Activated CD4-positive, alpha-beta T cell treated with anti-CD3 and anti-CD28 coated beads, Interleukin-2, amount 10 ng/mL, durations not matched to agents 7 days and 5 days (primary cell): Measurements from ENCODE around the gene B3GALNT1. TPM values are rescaled to one million over a fixed set of nuclear protein-coding genes. Genes with fewer than 3 reads are reported as not detected.

ENCODE experiments used
- CTCF ChIA-PET: fragments of 350-600 bp; sonication (Branson Sonifier 250); formaldehyde crosslinking; loops from one replicate; lab custom pipeline; 2021; ENCODE audit warnings: antibody characterized with exemption; lab: Charles Lee
- POLR2A ChIA-PET: fragments of 350-600 bp; sonication (Branson Sonifier 250); formaldehyde crosslinking; loops from one replicate; lab custom pipeline; 2021; ENCODE audit warnings: antibody characterized with exemption; lab: Charles Lee
- DNase-seq: peaks from one replicate; pipeline ENCODE4 v3.0.0-alpha.2; 2020
- H3K27ac Mint-ChIP-seq: one replicate; pipeline ENCODE4 v1.8.0; 2021; ENCODE audit warnings: mild to moderate bottlenecking, moderate library complexity, mixed read lengths
- H3K27me3 Mint-ChIP-seq: one replicate; pipeline ENCODE4 v1.8.0; 2021; ENCODE audit warnings: mixed read lengths
- H3K36me3 Mint-ChIP-seq: one replicate; pipeline ENCODE4 v1.8.0; 2021; ENCODE audit warnings: low read depth, mixed read lengths
- H3K4me1 Mint-ChIP-seq: one replicate; pipeline ENCODE4 v1.8.0; 2021; ENCODE audit warnings: mixed read lengths
- H3K4me3 Mint-ChIP-seq: one replicate; pipeline ENCODE4 v1.8.0; 2021; ENCODE audit warnings: mild to moderate bottlenecking, moderate library complexity, mixed read lengths
- H3K9me3 Mint-ChIP-seq: one replicate; pipeline ENCODE4 v1.8.0; 2021; ENCODE audit warnings: mixed read lengths
- total RNA-seq, 2 experiments: library from RNA; stranded (reverse); gene quantifications; one replicate each; pipeline ENCODE4 v1.2.3, GENCODE V29; 2021

B3GALNT1 gene
- total RNA-seq, 2 experiments from 2014 or later: 2.9 to 3.0 TPM

DNA sequence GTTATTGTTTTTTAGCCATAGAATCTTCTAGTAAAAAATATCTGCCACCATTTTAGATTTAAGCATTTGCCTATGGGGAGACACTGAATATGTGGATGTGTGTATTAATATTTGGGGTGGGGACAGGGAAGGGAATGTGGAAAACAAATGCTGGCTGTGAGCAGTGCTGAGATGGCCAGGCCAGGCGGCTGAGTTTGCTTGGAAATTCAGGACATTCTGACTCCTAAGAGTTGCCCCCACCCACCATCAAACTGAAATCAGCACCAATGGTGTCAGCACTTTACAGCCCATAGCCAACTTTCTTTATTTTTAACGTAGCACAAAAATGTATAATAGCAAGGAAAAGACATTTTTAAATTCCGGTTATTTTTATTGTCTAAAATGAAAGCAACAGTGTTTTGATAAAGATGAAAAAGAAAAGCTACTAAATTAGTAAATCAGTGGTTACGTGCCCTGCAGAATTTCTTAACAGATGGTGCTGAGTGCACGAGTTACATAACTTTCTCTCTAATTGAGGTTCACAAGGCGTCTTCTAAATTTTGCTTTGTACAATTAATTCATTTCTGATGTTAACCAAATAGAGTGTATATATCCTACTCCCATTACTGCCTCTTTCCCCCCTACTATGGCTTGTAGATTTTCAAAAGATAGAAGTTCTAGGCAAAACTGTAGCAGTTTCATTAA lies 34.0 kb downstream of the B3GALNT1 start:
- Mint-ChIP-seq H3K4me1 (peaks cover 48% of the 10 kb centered on the region), H3K9me3 (peaks cover 2% of the 10 kb centered on the region), H3K36me3 (no peaks in the 10 kb centered on the region), H3K27ac (no peak overlapping the region), H3K27me3 (peaks cover 5% of the 10 kb centered on the region), H3K4me3 (no peak overlapping the region)
- CTCF ChIA-PET: no interaction called here
- POLR2A ChIA-PET: no interaction called here
- DNase-seq: no peak

DNA sequence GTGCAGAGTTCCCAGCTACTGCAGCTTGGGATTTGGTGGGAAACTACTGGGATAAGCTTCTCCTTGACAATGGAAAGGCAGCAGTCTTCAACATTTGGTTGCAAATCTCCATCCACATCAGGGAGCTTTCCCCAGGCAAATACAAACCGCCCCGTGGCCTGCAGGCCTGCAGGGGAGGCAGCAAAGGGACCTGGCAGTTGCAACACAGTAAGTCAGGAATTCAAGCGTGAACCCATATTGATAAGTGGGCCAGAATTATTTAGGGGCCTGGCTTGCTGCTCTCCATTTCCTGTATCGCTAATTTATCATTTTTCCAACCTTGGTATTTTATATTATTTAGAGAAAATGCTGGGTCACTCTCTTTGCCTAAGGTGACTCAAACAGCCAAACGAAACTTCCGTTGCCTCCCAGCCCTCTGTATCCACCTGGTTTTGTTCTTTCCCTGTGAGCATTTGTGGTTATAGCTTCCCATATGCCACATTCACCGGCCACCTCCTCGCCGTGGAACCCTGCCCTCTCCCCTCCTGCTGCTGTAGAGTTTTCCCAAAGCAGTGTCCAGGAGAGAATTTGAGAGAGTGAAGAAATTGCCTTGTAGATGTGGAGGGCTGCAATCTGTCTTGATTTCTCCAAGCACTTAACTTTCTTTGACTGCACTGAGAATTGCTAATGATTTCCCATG lies 34.8 kb downstream of the B3GALNT1 start:
- Mint-ChIP-seq H3K4me1 (peaks cover 48% of the 10 kb centered on the region), H3K36me3 (no peaks in the 10 kb centered on the region), H3K4me3 (no peak overlapping the region), H3K27me3 (peaks cover 4% of the 10 kb centered on the region), H3K9me3 (peaks cover 2% of the 10 kb centered on the region), H3K27ac (no peak overlapping the region)
- ChIA-PET CTCF (no interaction called here), POLR2A (no interaction called here)
- no peak for DNase-seq

GRCh38 chr3:161069511-161070251 lies 35.5 kb downstream of the B3GALNT1 start:
- no peak overlapping the region for H3K4me3 Mint-ChIP-seq
- H3K4me1 Mint-ChIP-seq: peaks cover 48% of the 10 kb centered on the region
- ChIA-PET POLR2A (no interaction called here), CTCF (no interaction called here)
- H3K36me3 Mint-ChIP-seq: no peaks in the 10 kb centered on the region
- peaks cover 2% of the 10 kb centered on the region for H3K9me3 Mint-ChIP-seq
- DNase-seq: no peak
- peak overlapping the region; percentile 11 for H3K27ac Mint-ChIP-seq
- peaks cover 1% of the 10 kb centered on the region for H3K27me3 Mint-ChIP-seq

DNA sequence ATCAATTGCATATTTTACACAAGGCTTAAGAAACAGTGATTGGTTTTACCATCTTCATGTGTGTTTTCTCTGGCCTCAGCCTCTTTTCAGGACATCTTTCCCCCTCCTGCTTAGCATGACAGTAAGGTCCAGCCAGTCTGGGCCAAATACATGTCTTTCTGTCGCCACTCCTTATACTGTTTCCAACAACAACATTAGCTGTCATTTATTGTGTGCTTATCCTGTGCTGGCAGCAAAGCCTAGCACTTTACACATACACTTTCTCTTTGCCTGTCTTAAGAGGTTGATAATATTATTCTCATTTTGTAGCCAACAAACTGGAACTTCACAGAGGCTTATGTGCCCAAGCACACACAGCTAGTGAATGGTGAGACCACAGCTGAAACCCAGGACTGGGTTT lies 37.8 kb downstream of the B3GALNT1 start:
- ChIA-PET POLR2A (no interaction called here), CTCF (no interaction called here)
- H3K4me3 Mint-ChIP-seq: no peak overlapping the region
- peaks cover 2% of the 10 kb centered on the region for H3K9me3 Mint-ChIP-seq
- no peaks in the 10 kb centered on the region for H3K27me3 Mint-ChIP-seq
- H3K4me1 Mint-ChIP-seq: peaks cover 36% of the 10 kb centered on the region
- no peaks in the 10 kb centered on the region for H3K36me3 Mint-ChIP-seq
- DNase-seq: no peak
- no peak overlapping the region for H3K27ac Mint-ChIP-seq

GRCh38 chr3:161066930-161067329 lies 38.2 kb downstream of the B3GALNT1 start:
- Mint-ChIP-seq H3K4me1 (peaks cover 33% of the 10 kb centered on the region), H3K27me3 (no peaks in the 10 kb centered on the region), H3K36me3 (no peaks in the 10 kb centered on the region), H3K4me3 (no peak overlapping the region), H3K9me3 (peaks cover 2% of the 10 kb centered on the region), H3K27ac (no peak overlapping the region)
- ChIA-PET POLR2A (no interaction called here), CTCF (no interaction called here)
- no peak for DNase-seq

- Mint-ChIP-seq H3K27ac (no peak overlapping the region), H3K4me1 (peaks cover 11% of the 10 kb centered on the region), H3K9me3 (peaks cover 2% of the 10 kb centered on the region), H3K4me3 (no peak overlapping the region), H3K36me3 (no peaks in the 10 kb centered on the region), H3K27me3 (no peaks in the 10 kb centered on the region)
- POLR2A ChIA-PET: no interaction called here
- DNase-seq: no peak
- CTCF ChIA-PET: no interaction called here
Measured at GRCh38 chr3:161064413-161064812, 40.7 kb downstream of the B3GALNT1 start.

DNA sequence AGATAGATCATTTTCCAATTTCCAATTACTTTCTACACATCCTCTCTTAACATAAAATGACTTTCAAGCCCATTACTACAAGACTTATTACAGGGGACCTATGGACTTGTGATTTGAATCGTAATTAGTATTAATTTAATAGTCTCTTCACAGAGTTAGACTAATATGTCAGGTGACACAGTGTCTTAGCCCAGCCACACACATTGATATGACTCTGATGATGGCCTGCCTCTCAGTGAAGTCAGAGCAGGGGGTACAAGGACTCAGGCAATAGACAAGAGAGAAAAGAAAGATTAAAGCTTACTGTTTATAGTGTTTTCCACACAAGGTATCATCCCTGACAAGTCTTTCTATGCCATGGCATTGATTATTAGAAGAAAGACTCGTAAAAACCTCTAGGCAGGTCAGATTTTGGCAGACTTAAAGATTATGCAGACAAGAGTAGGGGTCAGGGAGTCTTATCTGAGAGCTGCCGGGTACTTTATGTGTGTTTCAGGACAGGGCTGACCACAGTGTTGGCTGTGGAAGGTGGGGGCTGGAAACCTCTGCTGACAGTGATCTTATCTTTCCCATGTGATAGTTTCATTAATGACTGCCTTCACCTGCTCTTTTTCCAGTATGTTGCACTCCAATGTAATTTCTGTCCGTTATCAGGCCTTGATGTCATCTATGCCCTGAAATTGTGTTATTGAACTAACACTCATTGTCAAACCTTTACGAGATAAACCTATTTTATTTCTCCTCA lies 50.1 kb downstream of the B3GALNT1 start:
- ChIA-PET CTCF (no interaction called here), POLR2A (no interaction called here)
- no peaks in the 10 kb centered on the region for H3K36me3 Mint-ChIP-seq
- H3K4me3 Mint-ChIP-seq: no peak overlapping the region
- H3K4me1 Mint-ChIP-seq: no peaks in the 10 kb centered on the region
- H3K27me3 Mint-ChIP-seq: no peaks in the 10 kb centered on the region
- peaks cover under 1% of the 10 kb centered on the region for H3K9me3 Mint-ChIP-seq
- H3K27ac Mint-ChIP-seq: no peak overlapping the region
- DNase-seq: no peak

DNA sequence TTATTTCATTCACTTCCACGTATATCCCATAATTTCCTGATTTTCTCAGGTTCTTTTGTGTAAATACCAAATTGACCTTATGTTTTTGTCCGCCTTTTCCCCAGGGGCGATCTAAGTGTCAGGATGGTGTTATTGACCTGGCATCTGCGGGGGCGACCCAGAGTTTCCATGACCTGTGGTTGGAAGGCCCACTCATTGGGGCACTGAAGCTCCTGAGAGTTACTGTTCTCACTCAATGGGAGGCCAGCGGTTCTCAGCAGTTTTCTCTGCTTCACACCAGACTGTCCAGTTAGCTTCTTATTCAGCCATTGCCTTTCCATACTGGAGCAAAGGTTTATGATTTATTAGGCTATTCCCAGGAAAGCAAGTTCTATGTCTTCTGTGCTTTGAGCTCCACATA lies 53.3 kb downstream of the B3GALNT1 start:
- H3K27me3 Mint-ChIP-seq: peaks cover 2% of the 10 kb centered on the region
- ChIA-PET POLR2A (no interaction called here), CTCF (interaction anchor here (0.9 kb wide), 1 partner anchor 11 kb away, joined by 3 read pairs; no protein-coding TSS in a partner anchor)
- no peaks in the 10 kb centered on the region for H3K36me3 Mint-ChIP-seq
- DNase-seq: no peak
- no peaks in the 10 kb centered on the region for H3K4me1 Mint-ChIP-seq
- no peak overlapping the region for H3K27ac Mint-ChIP-seq
- H3K9me3 Mint-ChIP-seq: peaks cover 5% of the 10 kb centered on the region
- no peak overlapping the region for H3K4me3 Mint-ChIP-seq

DNA sequence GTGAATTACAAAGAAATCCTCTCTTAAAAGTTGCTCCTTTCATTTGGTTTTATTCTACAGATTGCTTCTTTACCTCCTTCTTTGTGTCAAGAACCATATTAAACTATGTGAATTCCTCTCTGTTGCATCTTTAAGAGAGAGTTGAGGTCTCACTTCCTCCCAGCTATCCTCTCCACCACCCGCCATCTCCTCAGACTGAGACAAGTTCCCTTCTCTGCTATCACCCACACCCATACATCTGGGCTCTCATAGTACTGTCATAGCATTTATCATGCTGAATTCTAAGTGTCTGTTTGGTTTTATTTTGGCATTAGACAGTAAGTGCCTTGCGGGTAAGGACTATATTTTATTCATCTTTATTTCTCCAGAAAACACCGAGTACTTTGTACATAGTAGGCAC lies 54.2 kb downstream of the B3GALNT1 start:
- Mint-ChIP-seq H3K27me3 (peaks cover 2% of the 10 kb centered on the region), H3K27ac (no peak overlapping the region), H3K4me3 (no peak overlapping the region), H3K4me1 (no peaks in the 10 kb centered on the region), H3K9me3 (peaks cover 5% of the 10 kb centered on the region), H3K36me3 (no peaks in the 10 kb centered on the region)
- CTCF ChIA-PET: no interaction called here
- POLR2A ChIA-PET: no interaction called here
- no peak for DNase-seq

- Mint-ChIP-seq H3K27ac (no peak overlapping the region), H3K9me3 (peaks cover 8% of the 10 kb centered on the region), H3K4me1 (no peaks in the 10 kb centered on the region), H3K4me3 (no peak overlapping the region), H3K27me3 (peaks cover 5% of the 10 kb centered on the region), H3K36me3 (no peaks in the 10 kb centered on the region)
- ChIA-PET CTCF (no interaction called here), POLR2A (no interaction called here)
- no peak for DNase-seq
Measured at GRCh38 chr3:161049683-161050248, 55.4 kb downstream of the B3GALNT1 start.

GRCh38 chr3:161043336-161044035 lies 61.7 kb downstream of the B3GALNT1 start:
- no peak overlapping the region for H3K27ac Mint-ChIP-seq
- no peak for DNase-seq
- H3K27me3 Mint-ChIP-seq: peaks cover 5% of the 10 kb centered on the region
- peaks cover 9% of the 10 kb centered on the region for H3K9me3 Mint-ChIP-seq
- no peaks in the 10 kb centered on the region for H3K4me1 Mint-ChIP-seq
- ChIA-PET CTCF (no interaction called here), POLR2A (no interaction called here)
- H3K4me3 Mint-ChIP-seq: no peak overlapping the region
- H3K36me3 Mint-ChIP-seq: no peaks in the 10 kb centered on the region

DNA sequence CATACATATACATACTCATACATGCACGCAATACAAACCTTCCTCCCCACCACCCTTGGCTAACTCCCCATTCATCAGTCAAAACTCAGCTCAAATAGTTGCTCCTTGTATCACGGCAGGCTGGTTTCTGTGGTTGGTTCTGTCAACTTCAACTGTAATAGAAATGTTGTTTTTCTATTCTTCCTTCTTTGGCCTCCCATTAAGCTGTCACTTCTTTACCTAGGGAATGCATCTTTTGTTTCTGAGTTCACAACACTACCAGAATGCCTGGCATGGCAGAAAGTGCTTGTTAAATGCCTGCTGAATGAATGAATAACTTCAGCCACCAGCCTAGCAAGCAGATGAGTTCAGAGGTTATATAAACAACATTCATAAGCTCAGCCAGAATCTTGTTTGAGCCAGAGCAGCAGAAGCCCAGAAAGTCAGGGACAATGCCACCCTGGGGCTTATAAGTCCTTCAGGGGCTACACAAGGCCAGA lies 63.1 kb downstream of the B3GALNT1 start:
- ChIA-PET POLR2A (no interaction called here), CTCF (no interaction called here)
- H3K27me3 Mint-ChIP-seq: peaks cover 3% of the 10 kb centered on the region

More for the DNA sequence above, 63.1 kb downstream of the B3GALNT1 start:
- H3K4me3 Mint-ChIP-seq: no peak overlapping the region
- no peaks in the 10 kb centered on the region for H3K4me1 Mint-ChIP-seq
- H3K9me3 Mint-ChIP-seq: peaks cover 9% of the 10 kb centered on the region
- DNase-seq: no peak
- no peaks in the 10 kb centered on the region for H3K36me3 Mint-ChIP-seq
- H3K27ac Mint-ChIP-seq: no peak overlapping the region
